HG03354 (cell line): ENCODE measurements around the gene RNF182.

ENCODE experiments used
- ATAC-seq: cut with Tn5 transposase; IDR thresholded peaks from one replicate; pipeline ENCODE4 v1.9.1; 2021; ENCODE audit warnings: mild to moderate bottlenecking; ENCODE audit not compliant: unreplicated experiment, poor library complexity, severe bottlenecking

The RNF182 gene

GRCh38 chr6:14022673-14023072 lies 97.9 kb downstream of the RNF182 start:
- ATAC-seq: no peak

DNA sequence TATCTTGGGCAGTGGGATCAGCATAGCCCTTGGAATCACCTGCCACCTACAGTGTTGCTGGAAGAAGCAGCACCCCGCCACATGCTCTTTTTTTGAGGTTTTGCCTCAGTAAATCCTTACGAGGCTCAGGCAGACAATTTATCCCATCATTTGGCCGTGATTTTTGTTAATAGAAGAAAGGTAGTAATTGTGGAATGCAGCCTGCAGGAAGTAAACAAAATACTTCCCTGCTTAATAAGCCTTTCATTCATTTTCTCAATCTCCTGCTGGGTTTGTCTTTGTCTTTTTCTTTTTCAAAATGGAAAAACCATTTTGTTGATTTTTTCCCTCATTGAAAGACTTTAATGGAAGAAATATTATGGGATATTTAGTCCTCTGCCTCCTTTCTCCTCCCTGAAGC lies 99.1 kb downstream of the RNF182 start:
- no peak for ATAC-seq

GRCh38 chr6:14025160-14025559 lies 100.4 kb downstream of the RNF182 start:
- ATAC-seq: no peak

GRCh38 chr6:14026831-14027539 lies 102.2 kb downstream of the RNF182 start:
- no peak for ATAC-seq

- ATAC-seq: no peak
Observed at GRCh38 chr6:14028631-14029030, 103.9 kb downstream of the RNF182 start.

DNA sequence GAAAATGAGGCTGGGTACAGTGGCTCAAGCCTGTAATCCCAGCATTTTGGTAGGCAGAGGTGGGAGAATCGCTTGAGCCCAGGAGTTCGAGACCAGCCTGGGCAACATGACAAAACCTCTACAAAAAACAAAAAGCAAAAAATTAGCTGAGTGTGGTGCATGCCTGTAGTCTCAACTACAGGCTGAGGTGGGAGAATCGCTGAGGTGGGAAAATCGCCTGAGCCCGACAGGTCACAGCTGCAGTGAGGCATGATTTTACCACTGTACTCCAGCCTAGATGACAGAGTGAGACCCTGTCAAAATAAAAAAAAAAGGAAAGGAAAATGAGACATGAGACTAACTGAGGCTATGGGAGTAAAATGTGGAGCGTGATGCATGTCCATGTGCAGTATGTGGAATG lies 104.9 kb downstream of the RNF182 start:
- ATAC-seq: no peak
